ENCODE measurements around the gene DSCAM.

DNA sequence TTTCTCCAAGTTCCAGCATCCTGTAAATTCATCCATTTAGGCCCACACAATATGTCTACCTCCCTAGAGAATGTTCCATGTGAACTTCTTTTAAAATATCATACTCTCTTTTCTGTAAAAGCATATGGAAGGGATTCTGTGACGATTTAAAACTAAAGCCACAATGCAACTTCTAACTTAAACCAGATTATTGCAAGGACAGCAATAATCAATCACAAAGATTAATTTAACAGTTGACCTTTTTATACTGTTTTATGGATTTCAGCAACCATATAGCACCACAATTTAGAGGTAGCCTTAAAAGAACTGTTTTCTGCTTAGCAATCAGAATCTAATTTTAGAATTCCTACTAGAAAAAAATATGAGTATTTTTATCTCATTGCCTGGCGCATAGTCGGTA is 58.3 kb downstream of the DSCAM start:
- no peak for TF ChIP-seq EZH2phosphoT487 (IDR thresholded peaks at IDR 0.05)
- TF ChIP-seq, protein P1, sequence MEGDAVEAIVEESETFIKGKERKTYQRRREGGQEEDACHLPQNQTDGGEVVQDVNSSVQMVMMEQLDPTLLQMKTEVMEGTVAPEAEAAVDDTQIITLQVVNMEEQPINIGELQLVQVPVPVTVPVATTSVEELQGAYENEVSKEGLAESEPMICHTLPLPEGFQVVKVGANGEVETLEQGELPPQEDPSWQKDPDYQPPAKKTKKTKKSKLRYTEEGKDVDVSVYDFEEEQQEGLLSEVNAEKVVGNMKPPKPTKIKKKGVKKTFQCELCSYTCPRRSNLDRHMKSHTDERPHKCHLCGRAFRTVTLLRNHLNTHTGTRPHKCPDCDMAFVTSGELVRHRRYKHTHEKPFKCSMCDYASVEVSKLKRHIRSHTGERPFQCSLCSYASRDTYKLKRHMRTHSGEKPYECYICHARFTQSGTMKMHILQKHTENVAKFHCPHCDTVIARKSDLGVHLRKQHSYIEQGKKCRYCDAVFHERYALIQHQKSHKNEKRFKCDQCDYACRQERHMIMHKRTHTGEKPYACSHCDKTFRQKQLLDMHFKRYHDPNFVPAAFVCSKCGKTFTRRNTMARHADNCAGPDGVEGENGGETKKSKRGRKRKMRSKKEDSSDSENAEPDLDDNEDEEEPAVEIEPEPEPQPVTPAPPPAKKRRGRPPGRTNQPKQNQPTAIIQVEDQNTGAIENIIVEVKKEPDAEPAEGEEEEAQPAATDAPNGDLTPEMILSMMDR (IDR thresholded peaks at IDR 0.05): no peak
